ENCODE data around the gene AGPS.
"Not testable (repeated sequence)": the region's sequence is repeated elsewhere in the genome, so short reads cannot be mapped to it uniquely, and the experiment has no call there.

AGPS gene

DNA sequence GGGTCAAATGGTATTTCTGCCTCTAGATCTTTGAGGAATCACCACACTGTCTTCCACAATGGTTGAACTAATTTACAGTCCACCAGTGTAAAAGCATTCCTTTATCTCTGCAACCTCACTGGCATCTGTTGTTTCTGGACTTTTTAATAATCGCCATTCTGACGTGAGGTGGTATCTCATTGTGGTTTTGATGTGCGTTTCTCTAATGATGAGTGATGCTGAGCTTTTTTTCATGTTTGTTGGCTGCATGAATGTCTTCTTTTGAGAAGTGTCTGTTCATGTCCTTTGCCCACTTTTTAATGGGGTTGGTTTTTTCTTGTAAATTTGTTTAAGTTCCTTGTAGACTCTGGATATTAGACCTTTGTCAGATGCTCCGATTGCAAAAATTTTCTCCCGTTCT is 32.0 kb downstream of the AGPS start:
- not testable (repeated sequence) for DNase-seq

DNA sequence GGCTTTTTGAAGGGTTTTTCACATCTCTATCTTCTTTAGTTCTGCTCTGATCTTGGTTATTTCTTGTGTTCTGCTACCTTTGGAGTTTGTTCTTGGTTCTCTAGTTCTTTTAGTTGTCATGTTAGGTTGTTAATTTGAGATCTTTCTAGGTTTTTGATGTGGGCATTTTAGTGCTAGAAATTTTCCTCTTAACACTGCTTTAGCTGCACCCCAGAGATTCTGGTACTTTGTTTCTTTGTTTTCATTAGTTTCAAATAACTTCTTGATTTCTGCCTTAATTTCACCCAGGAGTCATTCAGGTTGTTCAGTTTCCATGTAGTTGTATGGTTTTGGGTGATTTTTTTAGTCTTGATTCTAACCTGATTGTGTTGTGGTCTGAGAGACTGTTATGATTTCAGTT is 34.7 kb downstream of the AGPS start:
- no peak for DNase-seq

DNA sequence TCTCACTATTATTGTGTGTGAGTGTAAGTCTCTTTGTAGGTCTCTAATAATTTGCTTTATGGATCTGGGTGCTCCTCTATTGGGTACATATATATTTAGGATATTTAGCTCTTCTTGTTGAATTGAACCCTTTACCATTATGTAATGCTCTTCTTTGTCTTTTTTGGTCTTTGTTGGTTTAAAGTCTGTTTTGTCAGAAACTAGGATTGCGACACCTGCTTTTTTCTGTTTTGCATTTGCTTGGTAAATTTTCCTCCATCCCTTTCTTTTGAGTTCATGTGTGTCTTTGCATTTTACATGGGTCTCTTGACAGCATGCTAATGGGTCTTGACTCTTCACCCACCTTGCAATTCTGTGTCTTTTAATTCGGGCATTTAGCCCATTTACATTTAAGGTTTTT is 35.4 kb downstream of the AGPS start:
- not testable (repeated sequence) for DNase-seq

DNA sequence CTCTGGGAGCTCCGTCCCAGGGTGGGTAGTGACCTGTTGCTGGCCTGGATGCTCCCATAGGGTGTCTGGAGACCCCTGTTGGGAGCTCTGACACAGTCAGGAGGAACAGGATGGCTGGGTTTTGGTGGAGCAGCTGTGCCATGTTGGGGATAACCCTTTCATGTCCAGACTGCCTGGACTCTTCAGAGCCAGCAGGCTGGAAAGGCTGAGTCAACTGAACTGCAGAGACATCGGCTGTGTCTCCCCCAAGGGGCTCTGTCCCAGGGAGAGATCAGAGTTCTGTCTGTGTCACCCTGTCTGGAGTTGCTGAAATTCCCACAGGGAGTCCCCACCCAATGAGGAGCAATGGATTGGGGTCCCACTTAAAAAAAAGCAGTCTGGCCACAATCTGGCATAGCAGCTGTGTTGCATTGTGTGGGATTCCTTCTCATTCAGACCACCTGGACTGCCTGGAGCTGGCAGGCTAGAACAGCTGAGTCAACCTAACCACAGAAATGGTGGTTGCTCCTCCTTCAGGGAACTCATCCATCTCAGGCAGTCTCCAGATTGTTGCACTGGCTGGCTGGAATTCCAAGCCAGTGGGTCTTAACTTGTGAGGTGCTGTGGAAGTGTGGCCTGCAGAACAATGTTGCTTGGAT is 37.2 kb downstream of the AGPS start:
- peak; percentile 94 for DNase-seq

DNA sequence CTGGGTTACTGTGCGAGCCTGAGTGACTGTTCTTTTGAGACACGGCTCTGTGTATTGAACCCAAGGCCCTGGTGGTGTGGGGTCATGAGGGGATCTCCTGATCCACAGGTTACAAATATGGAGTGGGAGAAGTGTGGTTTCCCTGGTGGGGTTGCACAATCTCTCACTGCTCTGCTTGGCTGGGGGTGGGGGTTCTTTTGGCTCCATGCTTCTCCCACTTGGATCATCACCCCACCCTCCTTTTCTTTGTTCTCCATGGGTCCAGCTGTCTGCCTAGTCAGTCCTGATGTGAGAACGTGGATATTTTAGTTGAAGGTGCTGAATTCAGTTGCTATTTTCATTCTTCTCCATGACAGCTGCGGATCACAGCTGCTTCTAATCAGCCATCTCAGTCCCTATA is 37.8 kb downstream of the AGPS start:
- DNase-seq: peak; percentile 11

DNA sequence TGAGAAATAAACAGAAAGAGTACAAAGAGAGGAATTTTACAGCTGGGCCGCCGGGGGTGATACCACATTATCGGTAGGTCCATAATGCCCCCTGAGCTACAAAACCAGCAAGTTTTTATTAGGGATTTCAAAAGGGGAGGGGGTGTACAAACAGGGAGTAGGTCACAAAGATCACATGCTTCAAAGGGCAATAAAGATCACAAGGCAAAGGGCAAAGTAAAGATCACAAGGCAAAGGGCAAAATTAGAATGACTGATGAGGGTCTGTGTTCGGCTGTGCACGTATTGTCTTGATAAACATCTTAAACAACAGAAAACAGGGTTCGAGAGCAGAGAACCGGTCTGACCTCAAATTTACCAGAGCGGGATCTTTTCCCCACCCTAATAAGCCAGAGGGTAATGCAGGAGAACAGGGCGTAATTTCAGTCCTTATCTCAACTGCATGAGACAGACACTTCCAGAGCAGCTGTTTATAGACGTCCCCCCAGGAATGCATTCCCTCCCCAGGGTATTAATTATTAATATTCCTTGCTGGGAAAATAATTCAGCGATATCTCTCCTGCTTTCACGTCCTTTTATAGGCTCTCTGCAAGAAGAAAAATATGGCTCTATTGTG is 38.6 kb downstream of the AGPS start:
- DNase-seq: not testable (repeated sequence)

DNA sequence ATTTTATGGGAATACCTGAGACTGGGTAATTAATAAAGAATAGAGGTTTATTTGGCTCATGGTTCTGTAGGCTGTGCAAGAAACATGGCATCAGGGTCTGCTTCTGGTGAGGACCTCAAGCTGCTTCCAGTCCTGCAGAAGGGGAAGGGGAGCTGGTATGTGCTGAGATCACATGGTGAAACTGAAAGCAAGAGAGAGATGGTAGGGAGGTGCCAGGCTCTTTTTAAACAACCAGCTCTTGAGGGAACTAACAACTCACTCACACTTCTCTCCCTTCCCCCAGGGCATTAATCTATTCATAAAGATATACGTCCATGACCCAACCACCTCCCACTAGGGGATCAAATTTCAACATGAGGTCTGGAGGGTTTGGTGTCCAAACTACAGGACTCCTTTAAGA is 40.1 kb downstream of the AGPS start:
- DNase-seq: no peak

DNA sequence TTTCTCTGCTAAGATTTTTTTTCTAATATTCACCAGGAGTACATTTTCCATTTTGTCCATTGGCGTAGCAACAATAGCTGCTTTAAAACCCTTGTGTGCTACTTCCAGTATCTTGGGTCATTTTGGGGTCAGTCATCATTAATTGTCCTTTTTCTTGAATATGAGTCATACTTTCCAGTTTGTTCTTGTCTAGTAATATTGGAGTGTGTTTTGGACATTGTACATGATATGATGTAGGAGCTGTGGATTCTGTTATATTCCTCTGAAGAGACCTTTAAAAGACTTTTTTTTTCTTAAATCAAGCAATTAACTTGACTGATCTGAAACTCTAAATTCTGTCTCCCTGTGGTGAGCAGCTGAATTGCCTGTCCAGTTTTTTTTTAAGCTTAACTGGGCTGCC is 40.8 kb downstream of the AGPS start:
- no peak for DNase-seq

DNA sequence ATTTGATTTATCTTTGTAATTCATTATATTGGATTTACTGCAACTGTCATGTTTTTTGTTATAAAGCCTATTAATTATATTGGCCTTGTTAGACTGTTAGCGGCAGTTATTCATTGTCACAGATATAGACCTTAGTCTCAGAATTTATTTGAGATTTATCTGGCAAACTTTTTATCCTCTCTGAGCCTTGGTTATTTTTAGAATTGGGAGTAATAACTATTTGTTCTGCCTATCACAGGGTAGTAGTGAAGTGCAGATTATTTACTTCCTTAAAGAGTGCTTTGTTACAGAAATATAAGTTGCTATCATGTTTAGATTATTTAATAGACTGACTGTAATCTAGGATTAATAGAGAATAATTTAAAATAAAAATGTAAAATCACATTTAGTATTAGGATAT is 41.9 kb downstream of the AGPS start:
- DNase-seq: no peak

DNA sequence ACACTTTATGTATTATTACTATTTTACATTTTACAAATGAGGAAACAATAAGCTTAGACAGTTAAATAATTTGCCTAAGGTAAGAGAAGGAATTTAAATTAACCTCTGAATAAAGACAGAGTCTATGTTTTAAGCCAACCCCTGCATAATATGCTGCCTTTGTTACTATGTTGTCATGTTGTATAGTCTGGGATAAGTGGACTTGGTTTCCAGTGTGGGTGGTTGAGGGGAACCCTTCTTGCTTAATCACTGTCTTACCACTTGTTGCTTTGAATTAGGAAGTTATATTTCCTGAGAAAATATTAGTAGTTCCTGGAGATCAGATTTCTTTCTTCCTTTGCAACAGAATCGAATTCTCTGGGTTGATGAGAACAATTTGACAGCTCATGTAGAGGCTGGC is 52.6 kb downstream of the AGPS start:
- DNase-seq: no peak

DNA sequence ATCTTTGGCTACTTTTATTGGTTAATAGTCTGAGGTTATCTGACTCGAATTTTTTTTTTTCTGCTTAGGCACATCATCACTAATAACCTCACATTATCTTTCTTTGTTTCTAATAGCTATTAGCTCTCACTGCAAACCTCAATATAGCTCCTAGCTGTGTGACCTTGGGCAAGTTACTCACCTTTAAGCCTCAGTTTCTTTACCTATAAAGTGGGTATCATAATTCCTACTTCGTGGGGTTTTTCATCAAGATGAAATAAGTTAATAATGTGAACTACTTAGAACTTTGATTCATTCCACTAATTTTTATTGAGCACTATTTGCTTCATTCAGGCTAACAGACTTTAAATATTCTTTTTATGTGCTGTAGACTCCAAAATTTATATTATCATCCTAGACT is 55.5 kb downstream of the AGPS start:
- no peak for DNase-seq

DNA sequence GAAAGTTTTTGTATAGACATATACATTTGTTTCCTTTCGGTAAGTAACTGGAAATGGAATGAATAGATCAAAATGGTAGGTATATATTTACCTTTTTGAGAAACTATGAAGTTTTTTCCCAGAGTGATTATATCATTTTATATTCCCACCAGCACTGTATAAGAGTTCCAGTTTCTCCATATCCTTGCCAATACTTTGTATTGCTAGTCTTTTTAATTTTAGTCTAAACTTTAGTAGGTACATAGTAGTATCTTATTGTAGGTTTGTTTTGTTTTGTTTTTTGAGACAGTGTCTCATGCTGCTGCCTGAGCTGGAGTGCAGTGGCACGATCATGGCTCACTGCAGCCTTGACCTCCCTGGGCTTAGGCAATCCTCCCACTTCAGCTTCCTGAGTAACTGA is 56.6 kb downstream of the AGPS start:
- no peak for DNase-seq

DNA sequence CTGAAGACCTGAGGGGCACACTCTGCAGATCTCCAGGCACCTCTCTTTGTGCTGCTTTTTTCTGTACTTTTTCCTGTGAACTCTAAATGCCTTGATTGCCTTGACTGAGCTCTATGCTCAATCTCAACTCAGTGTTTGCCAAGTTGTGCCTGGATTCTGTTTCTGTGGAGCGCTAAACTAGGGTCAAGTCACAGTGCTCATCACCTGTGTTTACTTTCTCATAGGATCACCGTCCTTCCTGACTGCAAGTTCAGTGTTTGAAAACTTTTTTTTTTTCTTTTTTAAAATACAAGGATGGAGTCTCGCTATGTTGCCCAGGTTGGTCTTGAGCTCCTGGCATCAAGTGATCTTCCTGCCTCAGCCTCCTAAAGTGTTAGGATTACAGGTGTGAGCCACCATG is 62.6 kb downstream of the AGPS start:
- no peak for DNase-seq

DNA sequence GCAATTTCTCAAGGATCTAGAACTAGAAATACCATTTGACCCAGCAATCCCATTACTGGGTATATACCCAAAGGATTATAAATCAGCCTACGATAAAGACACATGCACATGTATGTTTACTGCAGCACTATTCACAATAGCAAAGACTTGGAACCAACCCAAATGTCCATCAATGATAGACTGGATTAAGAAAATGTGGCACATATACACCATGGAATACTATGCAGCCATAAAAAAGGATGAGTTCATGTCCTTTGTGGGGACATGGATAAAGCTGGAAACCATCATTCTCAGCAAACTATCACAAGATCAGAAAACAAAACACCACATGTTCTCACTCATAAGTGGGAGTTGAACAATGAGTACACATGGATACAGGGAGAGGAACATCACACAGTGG is 67.2 kb downstream of the AGPS start:
- not testable (repeated sequence) for DNase-seq

DNA sequence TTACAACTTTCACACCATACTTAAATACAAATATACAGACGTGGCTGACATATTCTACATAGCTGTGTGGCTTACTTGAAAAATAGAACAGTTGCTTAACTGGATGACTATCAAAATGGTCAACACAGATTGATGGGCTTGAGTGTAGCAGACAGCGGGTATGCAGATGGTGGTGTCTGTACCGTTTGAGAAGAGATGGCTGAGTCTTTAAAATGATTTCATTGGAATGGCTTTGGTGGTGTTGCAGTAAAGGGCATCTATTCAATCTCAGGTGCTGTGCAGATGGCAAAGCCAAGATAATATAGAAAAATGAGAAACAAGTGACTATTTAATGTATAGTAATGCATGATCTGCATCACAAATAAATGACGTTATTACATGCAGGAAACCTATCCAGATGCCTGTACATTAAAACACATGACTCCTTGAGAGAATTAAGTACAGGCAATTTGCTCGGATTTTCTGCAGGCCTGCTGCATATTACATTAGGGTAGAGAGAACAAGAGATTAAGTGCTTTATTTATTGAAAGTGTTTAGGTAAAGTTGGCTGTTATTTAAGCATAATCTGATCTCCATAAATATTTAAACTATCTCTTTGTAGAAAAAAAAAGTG is 68.5 kb downstream of the AGPS start:
- no peak for DNase-seq

DNA sequence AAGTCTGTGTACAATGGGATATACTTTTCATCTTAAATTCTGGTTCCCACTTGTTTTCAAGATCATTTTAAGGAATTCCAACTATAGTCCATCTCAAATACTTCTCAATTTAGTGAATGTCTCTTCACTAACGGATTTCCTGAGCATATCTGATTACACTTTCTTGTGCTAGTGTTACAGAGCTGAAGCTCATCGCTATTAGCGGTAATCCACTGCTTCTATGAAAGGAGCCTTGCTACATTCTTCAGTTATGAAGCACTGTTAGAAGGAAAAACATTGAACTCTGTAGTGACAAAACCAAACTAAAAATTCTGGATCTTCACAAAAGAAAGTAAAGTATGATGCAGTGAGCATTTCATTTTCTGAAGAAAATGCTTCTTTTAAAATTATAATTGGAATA is 72.0 kb downstream of the AGPS start:
- DNase-seq: peak; percentile 17

DNA sequence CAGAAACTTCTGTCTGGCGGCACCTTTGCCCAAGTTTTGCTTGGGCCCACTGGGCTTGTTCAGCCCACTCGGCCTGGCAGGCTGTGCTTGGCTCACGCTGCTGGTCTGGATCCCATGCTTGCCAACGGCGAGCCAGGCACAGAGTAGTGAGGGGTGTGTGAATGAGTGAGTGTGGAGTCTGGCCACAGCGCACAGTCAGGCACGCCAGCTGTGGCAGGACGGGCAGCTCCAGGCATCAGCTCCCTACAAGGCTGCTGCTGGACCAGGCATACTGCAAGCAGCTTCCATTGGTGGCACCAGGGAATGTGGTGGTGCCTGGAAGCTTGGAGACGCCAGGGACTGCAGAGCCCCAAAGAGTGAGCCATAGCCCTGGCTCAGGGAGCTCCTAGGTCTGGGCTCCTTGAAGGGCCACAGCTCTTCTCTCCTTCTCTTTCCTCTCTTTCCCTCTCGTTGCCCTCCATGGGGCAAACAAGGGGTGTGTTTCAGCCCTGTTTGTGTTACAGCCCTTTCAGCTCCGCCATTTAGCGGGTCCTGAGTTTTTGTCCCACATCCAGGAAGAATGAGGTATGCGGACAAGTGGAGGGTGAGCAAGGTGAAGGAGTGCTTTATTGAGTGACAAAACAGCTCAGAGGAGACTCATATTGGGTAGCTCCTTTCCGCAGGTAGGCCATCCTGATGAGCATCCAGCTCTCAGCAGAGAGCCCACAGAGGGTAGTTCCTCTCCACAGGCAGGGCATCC is 73.0 kb downstream of the AGPS start:
- DNase-seq: no peak

DNA sequence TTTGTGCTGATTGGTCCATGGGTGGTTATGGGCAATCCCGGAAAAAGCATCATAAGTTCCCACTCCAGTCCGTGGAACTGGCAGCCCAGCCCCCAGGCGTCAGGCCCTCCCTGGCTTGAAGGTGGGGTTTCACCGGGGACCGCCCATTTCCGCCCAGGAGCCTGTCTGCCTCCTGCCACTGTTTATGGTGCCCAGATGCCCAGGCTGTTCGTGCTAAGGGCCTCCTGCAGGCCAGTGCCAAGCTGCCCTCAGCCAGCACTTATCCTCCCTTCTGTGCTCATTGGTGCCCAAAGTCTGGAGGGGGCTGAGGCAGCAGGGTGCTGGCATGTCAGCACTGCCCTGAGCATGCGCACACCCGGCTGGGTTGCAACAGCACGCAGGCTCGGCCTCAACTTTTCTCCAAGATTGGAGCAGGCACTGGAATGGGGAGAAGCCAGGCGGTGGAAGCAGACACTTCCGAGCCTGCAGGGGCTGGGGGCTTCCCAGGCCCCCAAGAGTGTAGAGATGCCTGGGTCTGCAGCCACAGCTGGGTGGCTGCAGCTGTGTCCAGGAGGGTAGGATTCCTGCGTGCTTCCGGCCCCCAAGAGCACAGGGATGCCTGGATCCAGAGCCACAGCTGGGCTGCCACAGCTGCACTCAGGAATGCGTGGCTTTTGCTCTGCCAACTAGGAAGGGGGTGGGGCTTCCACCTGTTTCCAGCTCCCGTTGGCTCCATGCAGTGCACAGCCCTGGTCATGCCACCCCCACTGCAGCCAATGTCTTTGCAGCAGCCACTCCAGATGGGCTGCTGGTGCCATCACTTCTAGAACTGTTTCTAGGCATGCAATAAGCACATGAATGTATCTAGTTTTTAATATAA is 74.0 kb downstream of the AGPS start:
- DNase-seq: no peak

DNA sequence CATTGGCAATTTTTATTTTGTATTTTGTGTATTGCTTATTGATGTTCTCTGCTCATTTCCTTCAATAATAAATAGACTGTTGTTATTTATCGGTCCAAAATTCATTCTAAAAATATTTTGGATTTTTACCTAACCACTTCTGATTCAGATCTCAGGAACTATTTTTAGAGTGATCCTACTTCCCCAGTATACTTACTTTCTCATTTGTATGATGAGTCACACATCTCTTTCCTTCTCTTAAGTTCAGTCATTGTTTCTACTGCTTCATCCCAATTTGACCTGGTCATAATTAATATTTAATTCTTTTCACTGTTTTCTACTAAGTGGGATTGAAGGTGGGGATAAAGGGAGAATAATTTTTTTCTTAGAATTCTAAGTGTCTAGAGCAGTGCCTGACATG is 75.1 kb downstream of the AGPS start:
- peak; percentile 50 for DNase-seq

DNA sequence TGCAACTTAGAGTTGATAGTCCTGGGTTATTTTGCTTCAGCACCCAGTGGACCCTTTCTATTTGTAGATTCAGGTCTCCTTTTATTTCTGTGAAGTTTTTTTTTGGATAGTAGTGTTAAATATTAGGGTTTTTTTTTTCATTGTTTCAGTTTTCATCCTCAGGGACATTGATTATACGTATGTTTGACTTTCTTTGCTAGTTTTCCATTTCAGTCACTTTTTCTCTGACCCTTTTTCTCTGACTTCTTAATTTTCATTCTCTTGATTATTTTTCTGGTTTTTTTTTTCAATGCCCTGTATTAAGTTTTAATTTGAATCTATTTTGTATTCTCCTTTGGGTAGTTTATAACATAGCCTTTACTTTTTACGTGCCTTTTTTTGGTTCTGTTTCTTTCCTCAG is 79.4 kb downstream of the AGPS start:
- no peak for DNase-seq

DNA sequence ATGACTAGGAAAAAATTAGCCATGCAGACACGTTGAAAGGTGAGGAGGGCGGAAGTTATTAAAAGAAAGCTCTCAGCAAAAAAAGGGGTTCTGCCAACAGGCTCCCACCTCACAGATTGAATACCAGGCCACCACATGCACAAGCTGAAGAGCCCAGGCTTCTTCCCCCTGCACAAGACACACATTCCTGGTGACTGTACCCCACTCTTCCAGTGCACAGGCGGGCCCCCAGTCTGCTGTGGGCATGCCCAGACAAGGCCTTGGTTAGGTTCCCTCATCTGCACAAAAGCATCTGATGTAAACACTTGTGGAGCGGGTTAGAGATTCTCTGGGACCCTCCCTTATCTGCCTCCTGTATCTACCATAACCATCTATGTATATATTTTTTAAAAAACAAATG is 81.7 kb downstream of the AGPS start:
- DNase-seq: no peak

DNA sequence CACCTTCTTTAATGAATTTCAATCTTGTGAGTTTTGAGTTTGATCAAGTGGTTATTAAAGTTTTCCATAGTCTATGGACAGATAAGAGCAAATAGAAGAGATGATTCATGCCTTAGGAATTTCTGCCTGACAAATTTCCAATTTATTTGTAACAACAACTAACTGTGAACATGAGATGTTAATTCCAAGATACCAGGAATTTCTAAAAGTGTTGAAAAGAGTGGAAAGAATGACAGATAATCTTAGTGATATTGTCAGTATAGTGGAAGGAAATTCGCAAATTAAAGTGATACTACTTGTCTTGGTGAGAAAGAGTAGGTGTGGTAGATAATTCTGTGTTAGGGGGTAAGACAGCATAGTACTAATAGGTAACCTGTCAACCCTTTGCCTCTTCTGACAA is 82.4 kb downstream of the AGPS start:
- DNase-seq: peak; percentile 67

DNA sequence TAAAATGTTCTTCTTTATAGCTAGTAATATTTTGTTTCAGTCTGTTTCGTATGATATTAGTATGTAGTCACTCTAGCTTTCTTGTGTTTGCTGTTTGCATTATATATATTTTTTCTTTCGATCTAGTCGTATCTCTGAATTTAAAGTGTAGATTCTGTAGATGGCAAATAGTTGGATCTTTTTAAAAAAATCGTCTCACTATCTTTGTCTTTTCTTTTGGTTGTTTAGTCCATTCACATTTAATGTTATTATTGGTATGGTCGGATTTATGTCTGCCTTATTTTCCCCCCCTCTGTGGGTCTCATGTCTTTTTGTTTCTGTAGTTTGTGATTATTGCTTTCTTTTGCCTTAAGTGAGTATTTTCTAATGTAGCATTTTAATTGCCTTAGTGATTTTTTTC is 84.3 kb downstream of the AGPS start:
- no peak for DNase-seq
